HCT116 (cell line): ENCODE results near the gene SLC6A7. TPM values are rescaled to one million over a fixed set of nuclear protein-coding genes. Genes with fewer than 3 reads are reported as not detected.

Source experiments
- ATAC-seq: fragments of 200-7000 bp; cut with Tn5 transposase; 2 replicates; pipeline ENCODE4 v1.9.1; 2020; ENCODE audit warnings: mild to moderate bottlenecking, moderate library complexity
- BruUV-seq: library from RNA; stranded (reverse); fragments of 400-500 nt; replicated peaks from 2 replicates; lab custom pipeline; 2021; lab: Mats Ljungman, UMichigan
- CTCF ChIA-PET: fragments of 300-600 bp; sonication (Branson Sonifier 250); formaldehyde crosslinking; loops from one replicate; lab custom pipeline; 2021; ENCODE audit warnings: antibody characterized with exemption; lab: Charles Lee
- POLR2A ChIA-PET: fragments of 300-600, 350-600 bp; sonication (Branson Sonifier 250); formaldehyde crosslinking; loops from one replicate; lab custom pipeline; 2021; ENCODE audit warnings: antibody characterized with exemption; lab: Charles Lee
- RAD21 ChIA-PET, 2 experiments: fragments of 300-600 bp; sonication (Branson Sonifier 250); formaldehyde crosslinking; loops; one replicate each; lab custom pipeline; 2023; ENCODE audit warnings: low total read pairs in 2 of 2; ENCODE audit not compliant: uncharacterized antibody in 2 of 2, unreplicated experiment in 2 of 2, low non-redundant PET in 1 of 2; lab: Charles Lee
- DNase-seq: peaks from one replicate; pipeline ENCODE4 v3.0.0-alpha.2; 2010; ENCODE audit warnings: low read depth, low spot score
- H2AFZ ChIP-seq: fragments of 200-600 bp; shearing (Covaris generic), sonication (generic); 2 replicates; pipeline ENCODE4 v1.6.1; 2017; ENCODE audit warnings: low read depth, mixed run types, mixed read lengths, antibody characterized with exemption, low read length; ENCODE audit not compliant: poor library complexity, severe bottlenecking
- H3K27ac ChIP-seq: 2 replicates; pipeline ENCODE4 v1.5.1; 2012; ENCODE audit warnings: low read depth, low read length
- H3K27me3 ChIP-seq: fragments of 200-600 bp; sonication (generic); 2 replicates; pipeline ENCODE4 v1.6.1; 2016; ENCODE audit warnings: mixed run types, low read length, mixed read lengths; ENCODE audit not compliant: insufficient read depth
- H3K36me3 ChIP-seq, 2 experiments: fragments of 200-500 bp in 1 of 2; fragments of 200-600 bp in 1 of 2; sonication (Bioruptor generic) in 1 of 2; sonication (generic) in 1 of 2; 2 replicates each; pipeline versions ENCODE4 v1.5.1 to v1.6.1; 2014 to 2016; ENCODE audit warnings: low read length in 2 of 2, inconsistent platforms in 1 of 2, mixed read lengths in 1 of 2, mixed run types in 1 of 2; ENCODE audit not compliant: insufficient read depth in 2 of 2, control insufficient read depth in 1 of 2
- H3K4me1 ChIP-seq, 2 experiments: fragments of 200-600 bp in 1 of 2; sonication (generic) in 1 of 2; 2 replicates each; pipeline versions ENCODE4 v1.5.1 to v1.6.1; 2012 to 2017; ENCODE audit warnings: low read length in 2 of 2, inconsistent platforms in 1 of 2, mild to moderate bottlenecking in 1 of 2, mixed read lengths in 1 of 2, mixed run types in 1 of 2, moderate library complexity in 1 of 2; ENCODE audit not compliant: insufficient read depth in 2 of 2, control insufficient read depth in 1 of 2
- H3K4me2 ChIP-seq: fragments of 200-600 bp; sonication (generic); 2 replicates; pipeline ENCODE4 v1.6.1; 2017; ENCODE audit warnings: mixed run types, low read length, mixed read lengths
- H3K4me3 ChIP-seq, 2 experiments: fragments of 200-600 bp in 1 of 2; sonication (generic) in 1 of 2; replicated peaks in 1 of 2; 2 replicates each; pipeline ENCODE4 v1.5.1; 2011 to 2016; ENCODE audit warnings: low read length in 2 of 2, control low read depth in 1 of 2, low read depth in 1 of 2, mild to moderate bottlenecking in 1 of 2, mixed read lengths in 1 of 2, mixed run types in 1 of 2
- H3K79me2 ChIP-seq: fragments of 200-600 bp; sonication (generic); 2 replicates; pipeline ENCODE4 v1.6.1; 2017; ENCODE audit warnings: mild to moderate bottlenecking, mixed run types, low read length, moderate library complexity, mixed read lengths; ENCODE audit not compliant: insufficient read depth
- H3K9ac ChIP-seq: fragments of 200-600 bp; sonication (generic); 2 replicates; pipeline ENCODE4 v1.6.1; 2016; ENCODE audit warnings: low read length, mixed read lengths
- H3K9me2 ChIP-seq: fragments of 200-600 bp; sonication (generic), shearing (Covaris generic); 2 replicates; pipeline ENCODE4 v1.6.1; 2017; ENCODE audit warnings: mixed run types, mild to moderate bottlenecking, moderate library complexity; ENCODE audit not compliant: insufficient read depth
- H3K9me3 ChIP-seq, 2 experiments: fragments of 200-500 bp in 1 of 2; fragments of 200-600 bp in 1 of 2; sonication (Bioruptor generic) in 1 of 2; sonication (generic) in 1 of 2; 2 replicates each; pipeline ENCODE4 v1.6.1; 2014 to 2017; ENCODE audit warnings: low read length in 2 of 2, mixed read lengths in 2 of 2, inconsistent platforms in 1 of 2, low read depth in 1 of 2, mild to moderate bottlenecking in 1 of 2, mixed run types in 1 of 2, moderate library complexity in 1 of 2; ENCODE audit not compliant: control insufficient read depth in 1 of 2, insufficient read depth in 1 of 2
- H4K20me1 ChIP-seq: fragments of 200-600 bp; sonication (generic), shearing (Covaris generic); 2 replicates; pipeline ENCODE4 v1.6.1; 2017; ENCODE audit warnings: mixed run types, mild to moderate bottlenecking, moderate library complexity; ENCODE audit not compliant: insufficient read depth
- CBX3 ChIP-seq: IDR thresholded peaks from 2 replicates; pipeline ENCODE4 v1.6.1; 2012; ENCODE audit warnings: low read depth
- CEBPB ChIP-seq: IDR thresholded peaks from 2 replicates; pipeline ENCODE4 v1.6.1; 2012; ENCODE audit warnings: low read depth
- FOSL1 ChIP-seq: IDR thresholded peaks from 2 replicates; pipeline ENCODE4 v1.6.1; 2012; ENCODE audit warnings: low read depth
- JUND ChIP-seq: IDR thresholded peaks from 2 replicates; pipeline ENCODE4 v1.6.1; 2012
- POLR2A ChIP-seq: IDR thresholded peaks from 2 replicates; pipeline ENCODE4 v1.7.0; 2011; ENCODE audit warnings: borderline replicate concordance; ENCODE audit not compliant: insufficient read depth, insufficient read length; ENCODE audit errors: extremely low read depth
- RAD21 ChIP-seq: IDR thresholded peaks from 2 replicates; pipeline ENCODE4 v1.6.1; 2012; ENCODE audit warnings: low read depth, mild to moderate bottlenecking
- SRF ChIP-seq: IDR thresholded peaks from 2 replicates; pipeline ENCODE4 v1.6.1; 2012; ENCODE audit warnings: low read depth
- ZNF274 ChIP-seq: fragments of 200-500 bp; sonication (Bioruptor generic); IDR thresholded peaks from 2 replicates; pipeline ENCODE4 v1.6.1; 2014; ENCODE audit warnings: mild to moderate bottlenecking, low read depth, low read length, inconsistent platforms
- intact Hi-C: fragments of 100-400 bp; cut with micrococcal nuclease; formaldehyde crosslinking; loops from 2 replicates; pipeline ENCODE4 v1.10.0; 2022
- total RNA-seq: library from RNA; stranded (reverse); gene quantifications from one replicate; pipeline ENCODE4 v1.2.1, GENCODE V29; 2021; ENCODE audit not compliant: unreplicated experiment
- TF ChIP-seq, protein P1 (sequence below): IDR thresholded peaks from 2 replicates; pipeline ENCODE4 v1.6.1; 2012
- TF ChIP-seq, protein P2 (sequence below): IDR thresholded peaks from 2 replicates; pipeline ENCODE4 v1.6.1; 2012; ENCODE audit warnings: low read depth

SLC6A7 gene
- total RNA-seq, 1 experiment from 2014 or later = not detected

DNA sequence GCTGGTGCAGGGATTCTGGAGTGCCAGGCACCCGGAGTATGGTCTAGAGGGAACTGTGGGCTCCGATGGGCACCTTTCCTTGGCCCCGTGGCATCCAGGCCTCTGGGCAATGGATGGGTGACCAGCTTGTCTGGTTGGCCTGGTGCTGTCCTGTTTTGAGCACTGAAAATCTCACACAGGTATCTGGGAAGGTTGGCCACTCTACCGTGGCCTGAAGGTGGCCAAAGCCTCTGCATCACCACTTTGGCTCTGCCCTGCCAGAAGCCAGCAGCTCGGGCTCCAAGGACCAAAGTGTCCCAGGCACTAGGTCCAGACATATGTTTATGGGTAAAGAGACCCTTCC lies 28.8 kb downstream of the SLC6A7 start:
- 0 out of 4 replicates have a peak, but pooled peaks cover 0 to 2% of the 10 kb centered on the region in 2 experiments for H3K4me1 ChIP-seq
- H3K4me2 ChIP-seq = no peak overlapping the region
- H3K4me3 ChIP-seq = no peak overlapping the region
- ChIA-PET CTCF (interaction anchor here (0.5 to 1.7 kb wide), 9 partner anchors 10 to 385 kb away, joined by 3 to 6 read pairs (median 3); no protein-coding TSS in a partner anchor), POLR2A (no interaction called here), RAD21 (no interaction called here)
- no peak overlapping the region for H2AFZ ChIP-seq
- no peaks in the 10 kb centered on the region for H4K20me1 ChIP-seq
- no TSS peak for BruUV-seq
- H3K27me3 ChIP-seq = no peaks in the 10 kb centered on the region
- H3K79me2 ChIP-seq = no peaks in the 10 kb centered on the region
- 0 out of 2 replicates have a peak, but pooled peaks have one; percentile 4 for ATAC-seq
- TF ChIP-seq, protein P1, sequence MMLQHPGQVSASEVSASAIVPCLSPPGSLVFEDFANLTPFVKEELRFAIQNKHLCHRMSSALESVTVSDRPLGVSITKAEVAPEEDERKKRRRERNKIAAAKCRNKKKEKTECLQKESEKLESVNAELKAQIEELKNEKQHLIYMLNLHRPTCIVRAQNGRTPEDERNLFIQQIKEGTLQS = no peak
- TF ChIP-seq CEBPB (no peak), CBX3 (no peak), POLR2A (no peak), RAD21 (no peak), JUND (no peak), FOSL1 (no peak), ZNF274 (no peak), SRF (no peak)
- TF ChIP-seq, protein P2, sequence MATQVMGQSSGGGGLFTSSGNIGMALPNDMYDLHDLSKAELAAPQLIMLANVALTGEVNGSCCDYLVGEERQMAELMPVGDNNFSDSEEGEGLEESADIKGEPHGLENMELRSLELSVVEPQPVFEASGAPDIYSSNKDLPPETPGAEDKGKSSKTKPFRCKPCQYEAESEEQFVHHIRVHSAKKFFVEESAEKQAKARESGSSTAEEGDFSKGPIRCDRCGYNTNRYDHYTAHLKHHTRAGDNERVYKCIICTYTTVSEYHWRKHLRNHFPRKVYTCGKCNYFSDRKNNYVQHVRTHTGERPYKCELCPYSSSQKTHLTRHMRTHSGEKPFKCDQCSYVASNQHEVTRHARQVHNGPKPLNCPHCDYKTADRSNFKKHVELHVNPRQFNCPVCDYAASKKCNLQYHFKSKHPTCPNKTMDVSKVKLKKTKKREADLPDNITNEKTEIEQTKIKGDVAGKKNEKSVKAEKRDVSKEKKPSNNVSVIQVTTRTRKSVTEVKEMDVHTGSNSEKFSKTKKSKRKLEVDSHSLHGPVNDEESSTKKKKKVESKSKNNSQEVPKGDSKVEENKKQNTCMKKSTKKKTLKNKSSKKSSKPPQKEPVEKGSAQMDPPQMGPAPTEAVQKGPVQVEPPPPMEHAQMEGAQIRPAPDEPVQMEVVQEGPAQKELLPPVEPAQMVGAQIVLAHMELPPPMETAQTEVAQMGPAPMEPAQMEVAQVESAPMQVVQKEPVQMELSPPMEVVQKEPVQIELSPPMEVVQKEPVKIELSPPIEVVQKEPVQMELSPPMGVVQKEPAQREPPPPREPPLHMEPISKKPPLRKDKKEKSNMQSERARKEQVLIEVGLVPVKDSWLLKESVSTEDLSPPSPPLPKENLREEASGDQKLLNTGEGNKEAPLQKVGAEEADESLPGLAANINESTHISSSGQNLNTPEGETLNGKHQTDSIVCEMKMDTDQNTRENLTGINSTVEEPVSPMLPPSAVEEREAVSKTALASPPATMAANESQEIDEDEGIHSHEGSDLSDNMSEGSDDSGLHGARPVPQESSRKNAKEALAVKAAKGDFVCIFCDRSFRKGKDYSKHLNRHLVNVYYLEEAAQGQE = no peak
- H3K9me3 ChIP-seq = no peaks in the 10 kb centered on the region
- no peak overlapping the region for H3K27ac ChIP-seq
- intact Hi-C loops = loop anchor here (1.0 to 10.0 kb wide), 8 partner anchors 57 to 582 kb away; partner anchors contain the start of genes HMGXB3 and TIGD6
- no peak for DNase-seq
- H3K9me2 ChIP-seq = no peaks in the 10 kb centered on the region
- H3K36me3 ChIP-seq = no peaks in the 10 kb centered on the region
- no peak overlapping the region for H3K9ac ChIP-seq
